ENCODE measurements around the gene ZNF524.
A peak's percentile ranks its signal among the peaks of the same experiment; 100 is the strongest.

The ZNF524 gene

DNA sequence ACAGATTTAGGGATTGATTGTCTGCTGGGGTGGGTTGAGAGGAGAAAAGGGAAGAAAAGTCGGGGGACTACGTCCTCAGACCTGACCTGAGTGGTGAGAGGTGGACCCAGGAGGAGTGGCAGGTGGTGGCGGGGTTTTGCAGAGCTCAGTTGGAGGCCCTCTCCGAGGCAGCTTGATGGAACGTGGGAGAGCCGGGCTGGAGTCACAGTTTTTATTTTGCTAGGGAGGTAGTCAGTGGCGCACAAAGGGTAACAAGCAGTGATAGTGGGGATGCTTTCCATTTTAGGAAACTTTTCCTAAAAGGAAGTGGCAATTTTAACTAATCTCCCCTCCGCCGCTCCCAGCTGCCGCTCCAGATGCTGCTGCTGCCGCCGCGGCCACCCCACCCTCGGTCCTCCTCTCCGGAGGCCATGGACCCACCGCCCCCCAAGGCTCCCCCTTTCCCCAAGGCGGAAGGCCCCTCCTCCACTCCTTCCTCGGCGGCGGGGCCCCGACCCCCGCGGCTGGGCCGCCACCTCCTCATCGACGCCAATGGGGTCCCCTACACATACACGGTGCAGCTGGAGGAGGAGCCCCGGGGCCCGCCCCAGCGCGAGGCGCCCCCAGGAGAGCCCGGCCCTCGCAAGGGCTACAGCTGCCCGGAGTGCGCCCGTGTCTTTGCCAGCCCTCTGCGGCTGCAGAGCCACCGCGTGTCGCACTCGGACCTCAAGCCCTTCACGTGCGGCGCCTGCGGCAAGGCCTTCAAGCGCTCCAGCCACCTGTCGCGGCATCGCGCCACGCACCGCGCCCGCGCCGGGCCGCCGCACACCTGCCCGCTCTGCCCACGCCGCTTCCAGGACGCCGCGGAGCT, 42.3 kb downstream of the ZNF524 start:
- TF ChIP-seq POLR2A (IDR thresholded peaks at IDR 0.05; ENCODE audit: low read depth, low read length): no peak; the same call in 1 of the 2 replicates
- FAIRE-seq (no peak), DNase-seq (ENCODE audit: insufficient read length, low spot score) (peak; percentile 82)

DNA sequence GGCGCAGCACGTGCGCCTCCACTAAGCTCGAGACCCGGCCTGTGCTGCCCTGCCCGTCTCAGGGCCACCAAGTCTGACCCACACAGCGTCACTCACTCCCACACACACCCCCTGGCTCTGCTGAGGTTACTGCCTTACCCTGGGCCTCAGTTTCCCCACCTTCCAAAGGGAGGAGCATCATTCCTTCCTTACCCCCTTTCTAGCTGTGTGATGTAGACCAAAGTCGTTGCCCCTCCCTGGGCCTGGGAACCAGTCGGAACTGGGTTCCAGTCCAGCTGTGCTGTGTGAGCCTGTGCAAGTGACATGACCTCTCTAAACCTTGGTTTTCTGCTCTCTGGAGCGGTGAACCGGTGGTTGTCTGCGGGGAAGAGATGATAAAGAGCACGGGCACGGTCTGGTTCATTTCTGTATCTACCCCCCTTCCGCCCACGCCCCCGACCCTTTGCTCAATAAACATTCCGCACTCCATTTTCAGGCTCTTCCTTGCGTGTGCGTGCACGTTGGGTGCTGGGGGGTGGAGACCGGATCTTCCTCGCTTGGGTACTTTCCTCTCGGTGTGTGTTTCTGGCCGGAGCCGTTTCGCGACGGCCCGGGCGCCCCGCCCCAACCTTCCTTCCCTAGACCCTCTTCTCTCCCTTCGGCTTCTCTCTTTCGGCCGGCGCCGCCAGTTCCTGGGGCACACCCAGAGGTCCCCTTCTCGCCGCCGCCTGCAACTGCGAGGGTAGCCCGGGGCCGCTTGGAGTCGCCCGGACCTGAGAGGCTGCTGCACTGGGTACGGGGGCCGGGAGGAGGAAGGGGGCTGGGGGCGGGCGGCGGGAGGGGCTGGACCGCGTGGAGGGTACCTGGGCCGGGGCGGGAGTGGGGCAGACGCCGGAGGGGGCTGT, 43.2 kb downstream of the ZNF524 start, which contains the start of gene ZNF581:
TSS of gene ZNF581 (plus strand) at position 647 of the 884 bp plus-strand sequence. CDS start 923 bp downstream, outside the sequence.
- DNase-seq (ENCODE audit: insufficient read length, low spot score): peak; percentile 100
- FAIRE-seq: no peak
- peak; percentile 45 for TF ChIP-seq POLR2A (IDR thresholded peaks at IDR 0.05; ENCODE audit: low read depth, low read length)

- FAIRE-seq (no peak), DNase-seq (ENCODE audit: insufficient read length, low spot score) (no peak)
- TF ChIP-seq POLR2A (IDR thresholded peaks at IDR 0.05; ENCODE audit: low read depth, low read length): no peak
These were observed 43.7 kb downstream of the ZNF524 start for GRCh38 chr19:55643887-55644176.

- DNase-seq (ENCODE audit: insufficient read length, low spot score) (no peak), FAIRE-seq (no peak)
- TF ChIP-seq POLR2A (IDR thresholded peaks at IDR 0.05; ENCODE audit: low read depth, low read length): no peak
These were observed 44.2 kb downstream of the ZNF524 start for GRCh38 chr19:55644191-55644833.

DNA sequence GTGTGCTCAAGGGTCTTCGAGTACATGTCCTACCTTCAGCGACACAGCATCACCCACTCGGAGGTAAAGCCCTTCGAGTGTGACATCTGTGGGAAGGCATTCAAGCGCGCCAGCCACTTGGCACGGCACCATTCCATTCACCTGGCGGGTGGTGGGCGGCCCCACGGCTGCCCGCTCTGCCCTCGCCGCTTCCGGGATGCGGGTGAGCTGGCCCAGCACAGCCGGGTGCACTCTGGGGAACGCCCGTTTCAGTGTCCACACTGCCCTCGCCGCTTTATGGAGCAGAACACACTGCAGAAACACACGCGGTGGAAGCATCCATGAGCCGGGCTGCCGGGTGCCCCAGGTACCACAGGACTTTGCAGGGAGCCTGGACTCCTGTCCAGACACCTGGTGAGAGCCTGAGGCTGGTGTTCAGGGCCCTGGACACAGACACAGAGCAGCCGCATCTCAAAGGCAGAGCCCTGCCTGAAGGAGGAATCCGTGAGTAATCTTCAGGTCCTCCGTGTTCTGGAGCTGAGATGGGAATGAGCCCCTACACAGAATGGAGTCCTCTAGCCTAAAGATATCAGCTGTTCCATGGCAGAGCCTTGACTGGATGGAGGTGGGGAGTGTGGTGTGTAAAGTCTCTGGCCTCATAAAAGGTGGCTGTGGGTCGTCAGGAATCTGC, 44.9 kb downstream of the ZNF524 start:
- no peak for DNase-seq (ENCODE audit: insufficient read length, low spot score)
- FAIRE-seq: no peak
- 0 out of 2 replicates have a peak, but pooled peaks have one; percentile 11 for TF ChIP-seq POLR2A (IDR thresholded peaks at IDR 0.05; ENCODE audit: low read depth, low read length)

GRCh38 chr19:55645512-55645881, 45.4 kb downstream of the ZNF524 start:
- TF ChIP-seq POLR2A (IDR thresholded peaks at IDR 0.05; ENCODE audit: low read depth, low read length): no peak
- FAIRE-seq: no peak

GRCh38 chr19:55646889-55647731, 47.0 kb downstream of the ZNF524 start:
- FAIRE-seq (no peak), DNase-seq (ENCODE audit: insufficient read length, low spot score) (no peak)
- no peak for TF ChIP-seq POLR2A (IDR thresholded peaks at IDR 0.05; ENCODE audit: low read depth, low read length)

More at GRCh38 chr19:55645512-55645881, 45.4 kb downstream of the ZNF524 start:
- no peak for DNase-seq (ENCODE audit: insufficient read length, low spot score)

DNA sequence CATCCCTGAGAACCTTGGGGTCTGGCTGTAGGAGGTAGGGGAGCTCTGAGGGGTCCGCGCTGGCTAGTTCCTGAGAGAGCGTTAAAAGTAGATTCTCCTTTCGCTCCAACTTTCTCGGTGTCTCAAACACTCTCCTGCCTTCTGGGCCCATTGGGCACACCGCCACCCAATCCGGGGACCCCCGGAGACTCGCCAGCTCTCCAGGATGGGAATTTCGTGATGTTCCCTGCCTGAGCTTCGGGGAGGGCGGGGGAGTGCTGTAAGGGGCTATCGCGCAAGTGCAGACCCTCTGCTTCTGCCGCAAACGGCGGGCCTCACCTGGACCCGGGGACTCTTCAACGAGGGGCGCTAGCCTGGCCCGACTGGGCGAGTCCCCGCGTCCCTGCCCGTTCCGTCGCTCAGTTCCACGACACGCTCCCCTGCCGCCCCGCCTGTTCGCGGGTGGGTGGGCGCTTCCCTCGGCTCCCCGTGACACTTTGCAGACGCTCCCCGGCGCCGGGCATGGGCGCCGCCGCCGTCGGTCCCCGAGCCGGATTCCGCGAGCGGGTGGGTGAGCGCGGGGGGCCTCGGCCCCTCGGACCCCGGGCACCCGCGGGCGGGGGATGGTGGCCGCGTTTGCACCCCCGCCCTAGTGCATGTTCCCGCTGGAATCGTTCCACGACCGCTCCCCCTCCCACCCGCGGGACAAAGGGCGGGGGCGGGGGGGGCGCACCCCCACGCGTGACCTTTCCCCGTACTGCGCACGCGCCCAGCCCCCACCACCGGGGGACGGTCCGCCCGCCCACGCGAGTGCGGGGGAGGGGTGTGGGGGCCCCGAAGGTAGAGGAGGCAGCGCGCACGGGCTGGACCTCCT, 47.9 kb downstream of the ZNF524 start, which contains the start of gene CCDC106:
TSS of gene CCDC106 (plus strand) at position 481 of the 853 bp plus-strand sequence. CDS start 835 bp downstream, outside the sequence.
- DNase-seq (ENCODE audit: insufficient read length, low spot score) (no peak), FAIRE-seq (no peak)
- TF ChIP-seq POLR2A (IDR thresholded peaks at IDR 0.05; ENCODE audit: low read depth, low read length): no peak

DNA sequence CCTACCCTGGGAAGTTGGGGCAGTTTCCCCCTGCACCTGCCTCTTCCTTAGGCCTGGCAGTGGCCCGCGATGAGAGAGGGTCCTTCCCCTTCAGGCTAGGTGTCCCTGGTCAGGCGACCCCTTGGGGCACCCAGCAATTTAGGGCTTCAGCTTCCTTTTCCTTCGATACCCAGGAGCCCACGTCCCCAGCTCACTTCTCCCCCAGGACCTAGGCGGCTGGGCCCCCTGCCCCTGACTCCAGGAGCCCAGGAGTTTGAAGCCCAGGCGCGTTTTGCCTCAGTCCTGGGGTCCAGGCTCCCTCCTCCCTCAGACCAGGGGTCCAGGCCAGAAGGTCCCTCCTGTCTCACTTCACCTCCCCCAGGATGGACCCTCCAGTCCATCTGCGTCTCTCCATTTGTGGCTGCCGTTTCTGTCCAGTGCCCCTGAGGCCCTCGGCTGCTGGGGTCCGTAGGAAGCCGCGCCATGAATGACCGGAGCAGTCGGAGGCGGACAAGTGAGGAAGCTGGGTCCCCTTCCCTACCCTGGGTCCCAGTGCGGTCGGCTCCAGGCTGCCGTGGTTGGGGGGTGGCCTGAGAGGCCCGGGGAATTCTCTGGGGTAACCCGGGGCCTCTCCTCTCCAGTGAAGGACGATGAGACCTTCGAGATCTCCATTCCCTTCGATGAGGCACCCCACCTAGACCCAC, 48.6 kb downstream of the ZNF524 start:
- TF ChIP-seq POLR2A (IDR thresholded peaks at IDR 0.05; ENCODE audit: low read depth, low read length): no peak
- FAIRE-seq: no peak
- no peak for DNase-seq (ENCODE audit: insufficient read length, low spot score)

DNA sequence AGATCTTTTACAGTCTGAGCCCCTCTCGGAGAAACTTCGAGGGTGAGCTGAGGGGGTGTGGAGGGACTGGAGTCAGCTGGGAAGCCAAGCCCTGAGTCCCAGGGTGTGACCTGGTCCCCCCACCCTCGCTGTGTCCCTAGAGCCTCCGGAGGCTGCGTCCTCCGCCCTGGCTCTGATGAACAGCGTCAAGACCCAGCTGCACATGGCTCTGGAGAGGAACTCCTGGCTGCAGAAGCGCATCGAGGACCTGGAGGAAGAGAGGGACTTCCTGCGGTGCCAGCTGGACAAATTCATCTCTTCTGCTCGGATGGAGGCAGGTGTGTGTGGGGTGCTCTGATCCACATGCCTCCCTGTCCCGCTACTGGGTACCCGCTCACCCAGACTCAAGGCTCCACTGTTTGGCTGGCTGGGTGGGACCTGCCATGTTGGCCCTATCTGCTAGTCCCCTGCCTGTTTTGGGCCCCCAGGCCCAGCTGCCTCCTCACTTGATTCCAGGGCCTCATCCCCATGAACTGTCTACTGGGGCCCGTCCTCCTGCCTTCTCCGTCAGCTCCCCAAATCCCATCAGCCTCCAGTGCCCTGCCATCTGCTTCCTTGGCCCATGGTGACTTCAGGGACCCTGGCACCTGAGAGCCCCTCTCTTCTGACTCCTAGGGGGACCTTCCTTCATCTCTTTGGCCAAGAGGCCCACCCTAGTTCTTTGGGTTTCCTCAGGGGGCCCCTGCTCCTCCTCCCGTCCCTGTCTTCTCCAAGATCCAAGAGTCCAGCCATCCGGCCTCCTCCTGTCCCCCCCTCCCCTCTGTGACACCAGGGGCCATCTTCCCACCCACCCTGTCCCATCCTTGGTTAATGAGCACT, 49.4 kb downstream of the ZNF524 start:
- no peak for TF ChIP-seq POLR2A (IDR thresholded peaks at IDR 0.05; ENCODE audit: low read depth, low read length)
- FAIRE-seq (no peak), DNase-seq (ENCODE audit: insufficient read length, low spot score) (no peak)
